ENCODE measurements around the gene ST6GALNAC6. TPM values are rescaled to one million over a fixed set of nuclear protein-coding genes. Genes with fewer than 3 reads are reported as not detected.
A peak's percentile ranks its signal among the peaks of the same experiment; 100 is the strongest.

ST6GALNAC6 gene
- total and polyA plus RNA-seq, 2 of the 8 experiments (the other 6 are each of a cell fraction or from before 2014, with no cell fraction given): 43.7 to 64.4 TPM

- TF ChIP-seq SUZ12 (IDR thresholded peaks at IDR 0.05; ENCODE audit: low read length) (no peak), KDM5A (IDR thresholded peaks at IDR 0.05; ENCODE audit: low read length) (no peak), KDM4A (IDR thresholded peaks at IDR 0.05; ENCODE audit: low read depth, low read length, severe bottlenecking) (no peak), TAF1 (IDR thresholded peaks at IDR 0.05; ENCODE audit: low read depth, low read length) (no peak), HDAC2 (IDR thresholded peaks at IDR 0.05; ENCODE audit: borderline replicate concordance in 1 of 2, low read depth in 2 of 2, low read length in 2 of 2) (no peak), NANOG (IDR thresholded peaks at IDR 0.05; ENCODE audit: insufficient read depth, low read depth, low read length, poor library complexity, severe bottlenecking) (no peak), ATF3 (IDR thresholded peaks at IDR 0.05; ENCODE audit: insufficient read depth, low read depth, low read length) (no peak), EGR1 (IDR thresholded peaks at IDR 0.05; ENCODE audit: borderline replicate concordance, low read depth, low read length) (peak; percentile 80; the same call in 1 of the 2 replicates), KDM1A (IDR thresholded peaks at IDR 0.05; ENCODE audit: borderline replicate concordance, low read length) (no peak), RXRA (IDR thresholded peaks at IDR 0.05; ENCODE audit: insufficient read depth, low read depth, low read length) (no peak), JUN (IDR thresholded peaks at IDR 0.05; ENCODE audit: low read depth, low read length) (no peak), JUND (IDR thresholded peaks at IDR 0.05; ENCODE audit: low read length) (no peak), SIN3A (conservative IDR thresholded peaks at IDR 0.05 in 1 of 2, IDR thresholded peaks at IDR 0.05 in 1 of 2; ENCODE audit: low read depth in 1 of 2, low read length in 2 of 2) (peak; percentile 40 to 73; a peak in 1 of 4 replicates), SP2 (IDR thresholded peaks at IDR 0.05; ENCODE audit: low read length) (no peak), SP1 (IDR thresholded peaks at IDR 0.05; ENCODE audit: low read depth, low read length) (no peak), NRF1 (IDR thresholded peaks at IDR 0.05; ENCODE audit: low read depth, low read length) (no peak), SIX5 (IDR thresholded peaks at IDR 0.05; ENCODE audit: low read depth, low read length) (no peak), ATF2 (IDR thresholded peaks at IDR 0.05; ENCODE audit: low read length) (no peak), RBBP5 (IDR thresholded peaks at IDR 0.05; ENCODE audit: borderline replicate concordance, low read depth, low read length) (no peak)
- TF ChIP-seq, protein P1, sequence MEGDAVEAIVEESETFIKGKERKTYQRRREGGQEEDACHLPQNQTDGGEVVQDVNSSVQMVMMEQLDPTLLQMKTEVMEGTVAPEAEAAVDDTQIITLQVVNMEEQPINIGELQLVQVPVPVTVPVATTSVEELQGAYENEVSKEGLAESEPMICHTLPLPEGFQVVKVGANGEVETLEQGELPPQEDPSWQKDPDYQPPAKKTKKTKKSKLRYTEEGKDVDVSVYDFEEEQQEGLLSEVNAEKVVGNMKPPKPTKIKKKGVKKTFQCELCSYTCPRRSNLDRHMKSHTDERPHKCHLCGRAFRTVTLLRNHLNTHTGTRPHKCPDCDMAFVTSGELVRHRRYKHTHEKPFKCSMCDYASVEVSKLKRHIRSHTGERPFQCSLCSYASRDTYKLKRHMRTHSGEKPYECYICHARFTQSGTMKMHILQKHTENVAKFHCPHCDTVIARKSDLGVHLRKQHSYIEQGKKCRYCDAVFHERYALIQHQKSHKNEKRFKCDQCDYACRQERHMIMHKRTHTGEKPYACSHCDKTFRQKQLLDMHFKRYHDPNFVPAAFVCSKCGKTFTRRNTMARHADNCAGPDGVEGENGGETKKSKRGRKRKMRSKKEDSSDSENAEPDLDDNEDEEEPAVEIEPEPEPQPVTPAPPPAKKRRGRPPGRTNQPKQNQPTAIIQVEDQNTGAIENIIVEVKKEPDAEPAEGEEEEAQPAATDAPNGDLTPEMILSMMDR (IDR thresholded peaks at IDR 0.05; ENCODE audit: control extremely low read depth in 1 of 3, insufficient read depth in 1 of 3, low read depth in 1 of 3, low read length in 3 of 3): peak in 2 of 3 experiments; percentile 91 to 94; a peak in 3 of 4 replicates
These were observed 44.3 kb upstream of the ST6GALNAC6 start (continued) for GRCh38 chr9:127943731-127944144.
